ENCODE measurements around the gene BAD.

BAD gene

DNA sequence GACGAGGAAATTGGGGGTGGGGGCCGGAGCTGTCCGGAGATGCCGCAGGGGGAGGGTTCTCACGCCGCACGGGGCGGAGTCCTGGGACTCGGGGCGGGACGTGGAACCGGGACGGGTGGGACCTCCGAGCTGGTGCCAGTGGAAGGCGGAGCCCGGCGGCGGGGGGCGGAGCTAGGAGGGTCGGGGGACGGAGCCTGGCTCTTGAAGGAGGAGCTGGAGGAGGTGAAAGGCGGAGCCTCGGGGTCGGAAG lies 43.3 kb downstream of the BAD start:
- H3K9ac ChIP-seq (ENCODE audit: low read depth, low read length): peak overlapping the region; percentile 54
- peaks cover 22% of the 10 kb centered on the region for H3K36me3 ChIP-seq (ENCODE audit: control insufficient read depth, insufficient read depth, low read length)
- H3K4me3 ChIP-seq (ENCODE audit: low read depth, low read length): peak overlapping the region; percentile 96
- H3K4me1 ChIP-seq (ENCODE audit: control insufficient read depth, insufficient read depth, low read length): peaks cover 4% of the 10 kb centered on the region
- H3K27me3 ChIP-seq (ENCODE audit: control insufficient read depth, insufficient read depth, low read length): no peaks in the 10 kb centered on the region
- H3K9me3 ChIP-seq (ENCODE audit: control insufficient read depth, insufficient read depth, low read length): no peaks in the 10 kb centered on the region

DNA sequence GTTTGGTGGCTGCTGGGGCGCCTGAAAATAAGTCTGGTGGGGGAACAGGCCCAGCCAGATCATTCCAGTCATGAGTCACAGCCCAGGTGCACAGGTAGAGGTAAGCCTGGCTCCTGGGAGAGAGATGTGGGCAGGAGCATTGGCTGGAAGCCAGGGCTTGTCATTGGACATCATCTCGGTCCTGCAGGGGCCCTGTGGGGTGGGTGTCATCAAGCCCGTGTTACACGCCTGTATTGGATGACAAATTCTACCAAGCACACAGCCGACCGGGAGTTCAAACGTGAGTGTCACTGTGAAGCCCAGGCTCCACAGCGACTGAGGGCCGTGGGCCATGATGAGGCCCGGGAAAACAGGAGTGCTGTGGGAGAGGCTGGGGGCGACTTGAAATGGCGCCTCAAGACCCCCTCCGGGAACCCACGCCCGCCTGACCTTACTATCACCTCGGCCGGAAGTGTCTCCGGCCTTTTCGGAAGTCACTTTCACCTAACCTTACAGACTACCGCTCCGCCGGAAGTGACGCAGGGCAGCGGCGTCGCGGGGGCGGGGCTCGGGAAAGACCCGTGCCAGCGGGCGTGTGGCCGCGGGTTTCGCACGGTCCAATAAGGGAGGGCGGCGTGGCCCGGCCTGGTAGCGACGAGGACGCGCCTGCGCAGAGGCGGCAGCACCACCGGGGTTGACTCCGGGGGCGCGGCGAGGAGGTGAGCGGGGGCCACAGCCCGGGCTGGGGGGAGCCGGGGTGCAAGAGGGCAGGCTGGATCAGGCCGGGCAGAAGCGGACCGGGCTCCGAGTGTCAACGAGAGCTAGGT lies 43.8 kb downstream of the BAD start, which contains the start of gene FKBP2:
Gene FKBP2 (plus strand): TSS at position 661 of the 806 bp plus-strand sequence. CDS start 1,293 bp downstream, outside the sequence.
- peaks cover 4% of the 10 kb centered on the region for H3K4me1 ChIP-seq (ENCODE audit: control insufficient read depth, insufficient read depth, low read length)

DNA sequence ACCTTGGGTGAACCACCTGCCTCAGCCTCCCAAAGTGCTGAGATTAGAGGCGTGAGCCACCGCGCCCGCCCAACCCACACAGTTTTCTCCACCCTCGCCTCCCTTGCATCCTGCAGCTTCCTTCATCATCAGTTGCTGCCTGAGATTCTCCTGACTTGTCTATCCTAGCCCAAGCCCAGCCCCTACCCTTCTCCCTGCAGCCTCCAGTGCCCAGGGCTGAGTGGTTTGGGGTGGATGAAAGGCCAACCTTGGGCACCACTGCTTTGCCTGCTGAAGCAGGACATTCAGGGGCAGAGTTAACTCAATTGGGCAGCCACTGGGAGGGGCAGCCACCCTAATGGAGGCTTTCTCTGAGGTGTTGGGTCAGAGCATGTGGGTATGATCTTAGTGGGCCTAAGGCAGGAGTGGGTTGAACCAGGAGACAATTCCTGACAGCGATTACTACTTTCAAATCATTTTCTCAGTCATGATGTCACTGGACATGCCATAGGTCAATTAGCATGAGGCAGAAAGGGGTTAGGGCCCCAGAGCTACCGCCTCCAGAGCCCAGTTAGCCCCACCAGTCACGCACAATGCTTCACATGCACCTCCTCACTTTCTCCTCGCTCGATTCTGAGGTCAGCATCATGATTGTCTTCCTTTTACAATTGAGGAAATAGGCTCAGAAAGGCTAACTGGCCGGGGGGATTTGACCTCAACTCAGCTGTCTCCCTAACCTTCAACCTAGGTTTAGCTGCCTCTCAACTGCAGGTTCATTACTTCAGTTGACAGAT lies 44.6 kb downstream of the BAD start:
- H3K4me1 ChIP-seq (ENCODE audit: control insufficient read depth, insufficient read depth, low read length): peaks cover 4% of the 10 kb centered on the region
- peak overlapping the region; percentile 96 for H3K4me3 ChIP-seq (ENCODE audit: low read depth, low read length)
- no peaks in the 10 kb centered on the region for H3K9me3 ChIP-seq (ENCODE audit: control insufficient read depth, insufficient read depth, low read length)
- peak overlapping the region; percentile 98 for H3K9ac ChIP-seq (ENCODE audit: low read depth, low read length)
- no peaks in the 10 kb centered on the region for H3K27me3 ChIP-seq (ENCODE audit: control insufficient read depth, insufficient read depth, low read length)
- H3K36me3 ChIP-seq (ENCODE audit: control insufficient read depth, insufficient read depth, low read length): peaks cover 25% of the 10 kb centered on the region

More for the DNA sequence above, 43.8 kb downstream of the BAD start, which contains the start of gene FKBP2:
- Histone ChIP-seq H3K9ac (ENCODE audit: low read depth, low read length) (peak within 1 kb of the TSS; percentile 98), H3K27me3 (ENCODE audit: control insufficient read depth, insufficient read depth, low read length) (no peaks in the 10 kb centered on the region), H3K9me3 (ENCODE audit: control insufficient read depth, insufficient read depth, low read length) (no peaks in the 10 kb centered on the region), H3K36me3 (ENCODE audit: control insufficient read depth, insufficient read depth, low read length) (peaks cover 26% of the 10 kb centered on the region), H3K4me3 (ENCODE audit: low read depth, low read length) (peak within 1 kb of the TSS; percentile 96)

DNA sequence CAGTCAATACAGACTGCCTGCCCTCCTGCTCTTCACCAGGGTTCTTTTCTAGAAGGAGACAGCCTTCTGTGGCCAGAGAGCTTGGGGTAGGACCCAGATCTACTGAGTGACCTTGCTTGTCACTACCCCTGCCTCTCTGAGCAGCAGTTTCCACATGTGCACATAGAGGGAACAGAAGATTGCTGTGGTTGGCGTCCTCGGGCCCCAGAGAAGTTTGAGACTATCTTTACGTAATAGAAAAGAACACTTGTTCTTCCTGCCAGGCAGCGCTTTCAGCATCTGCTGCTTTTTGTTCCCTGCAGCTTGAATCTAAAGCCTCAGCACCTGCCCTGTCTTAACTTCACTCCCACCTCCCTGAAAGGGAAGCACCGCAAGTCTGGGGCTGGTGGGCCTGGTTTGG lies 45.5 kb downstream of the BAD start:
- peaks cover 18% of the 10 kb centered on the region for H3K36me3 ChIP-seq (ENCODE audit: control insufficient read depth, insufficient read depth, low read length)
- no peaks in the 10 kb centered on the region for H3K27me3 ChIP-seq (ENCODE audit: control insufficient read depth, insufficient read depth, low read length)
- peaks cover 4% of the 10 kb centered on the region for H3K4me1 ChIP-seq (ENCODE audit: control insufficient read depth, insufficient read depth, low read length)
- H3K9ac ChIP-seq (ENCODE audit: low read depth, low read length): no peak overlapping the region
- no peak overlapping the region for H3K4me3 ChIP-seq (ENCODE audit: low read depth, low read length)
- no peaks in the 10 kb centered on the region for H3K9me3 ChIP-seq (ENCODE audit: control insufficient read depth, insufficient read depth, low read length)

DNA sequence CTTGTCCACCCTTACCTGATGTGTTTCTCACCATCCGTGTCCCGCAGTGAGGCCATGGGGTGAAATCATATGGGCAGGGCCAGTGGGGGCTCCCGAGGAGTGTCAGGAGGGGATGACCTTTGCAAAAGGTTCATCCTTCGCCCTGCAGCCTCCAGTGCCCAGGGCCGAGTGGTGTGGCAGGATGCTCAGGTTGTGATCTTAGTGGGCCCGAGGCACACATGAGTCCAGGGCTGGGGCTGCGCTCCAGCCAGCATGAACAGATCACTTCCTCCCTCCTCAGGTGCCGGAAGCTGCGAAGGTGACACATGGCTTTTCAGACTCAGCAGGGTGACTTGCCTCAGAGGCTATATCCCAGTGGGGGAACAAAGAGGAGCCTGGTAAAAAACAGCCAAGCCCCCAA lies 46.4 kb downstream of the BAD start:
- Histone ChIP-seq H3K27me3 (ENCODE audit: control insufficient read depth, insufficient read depth, low read length) (no peaks in the 10 kb centered on the region), H3K4me1 (ENCODE audit: control insufficient read depth, insufficient read depth, low read length) (peaks cover 4% of the 10 kb centered on the region), H3K9me3 (ENCODE audit: control insufficient read depth, insufficient read depth, low read length) (no peaks in the 10 kb centered on the region), H3K4me3 (ENCODE audit: low read depth, low read length) (no peak overlapping the region), H3K9ac (ENCODE audit: low read depth, low read length) (no peak overlapping the region), H3K36me3 (ENCODE audit: control insufficient read depth, insufficient read depth, low read length) (peaks cover 12% of the 10 kb centered on the region)

DNA sequence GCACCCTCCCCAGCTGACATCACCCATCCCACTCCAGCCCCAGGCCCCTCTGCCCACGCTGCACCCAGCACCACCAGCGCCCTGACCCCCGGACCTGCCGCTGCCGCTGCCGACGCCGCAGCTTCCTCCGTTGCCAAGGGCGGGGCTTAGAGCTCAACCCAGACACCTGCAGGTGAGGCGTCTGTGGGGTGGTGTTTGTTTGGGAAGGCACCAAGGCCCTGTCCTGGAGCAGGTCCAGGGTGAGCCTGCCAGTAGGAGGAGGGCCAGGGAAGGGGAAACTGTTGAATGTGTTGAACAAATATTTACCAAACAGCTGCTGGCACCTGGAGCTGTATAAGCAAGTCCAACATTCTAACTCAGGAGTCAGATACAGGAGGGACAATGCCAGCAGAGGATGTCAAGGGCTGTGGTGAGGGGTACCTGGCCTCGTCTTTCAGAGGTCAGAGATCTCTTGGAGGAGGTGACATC lies 46.9 kb downstream of the BAD start:
- H3K4me1 ChIP-seq (ENCODE audit: control insufficient read depth, insufficient read depth, low read length): peaks cover 2% of the 10 kb centered on the region
- peaks cover 12% of the 10 kb centered on the region for H3K36me3 ChIP-seq (ENCODE audit: control insufficient read depth, insufficient read depth, low read length)
- H3K9me3 ChIP-seq (ENCODE audit: control insufficient read depth, insufficient read depth, low read length): no peaks in the 10 kb centered on the region
- no peaks in the 10 kb centered on the region for H3K27me3 ChIP-seq (ENCODE audit: control insufficient read depth, insufficient read depth, low read length)
- no peak overlapping the region for H3K4me3 ChIP-seq (ENCODE audit: low read depth, low read length)
- no peak overlapping the region for H3K9ac ChIP-seq (ENCODE audit: low read depth, low read length)

DNA sequence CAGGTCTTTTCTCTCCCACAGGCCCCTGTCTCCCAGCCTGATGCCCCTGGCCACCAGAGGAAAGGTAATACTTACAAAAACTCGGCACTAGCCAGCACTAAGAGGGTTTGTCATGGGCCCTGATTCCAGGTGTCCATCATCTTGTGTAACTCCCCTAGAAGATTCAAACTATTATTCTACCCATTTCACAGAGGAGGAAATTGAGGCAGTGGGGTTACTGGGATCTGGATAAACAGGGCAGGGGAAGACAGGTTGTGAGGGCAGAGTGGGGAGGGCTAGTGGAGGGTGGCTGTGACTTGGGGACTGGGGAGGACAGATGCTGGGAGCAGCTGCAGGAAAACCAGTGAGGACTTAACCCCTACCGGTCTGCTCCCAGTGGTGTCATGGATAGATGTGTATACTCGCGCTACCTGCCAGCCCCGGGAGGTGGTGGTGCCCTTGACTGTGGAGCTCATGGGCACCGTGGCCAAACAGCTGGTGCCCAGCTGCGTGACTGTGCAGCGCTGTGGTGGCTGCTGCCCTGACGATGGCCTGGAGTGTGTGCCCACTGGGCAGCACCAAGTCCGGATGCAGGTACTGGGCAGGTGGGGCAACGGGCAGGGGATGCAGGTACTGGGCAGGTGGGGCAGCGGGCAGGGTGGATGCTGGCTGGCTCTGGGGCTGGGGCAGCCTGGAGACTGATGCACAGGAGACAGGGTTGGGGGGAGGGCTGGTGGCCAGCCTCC lies 48.9 kb downstream of the BAD start:
- Histone ChIP-seq H3K9ac (ENCODE audit: low read depth, low read length) (no peak overlapping the region), H3K4me3 (ENCODE audit: low read depth, low read length) (peak overlapping the region; percentile 47), H3K36me3 (ENCODE audit: control insufficient read depth, insufficient read depth, low read length) (peaks cover 12% of the 10 kb centered on the region), H3K4me1 (ENCODE audit: control insufficient read depth, insufficient read depth, low read length) (no peaks in the 10 kb centered on the region), H3K9me3 (ENCODE audit: control insufficient read depth, insufficient read depth, low read length) (no peaks in the 10 kb centered on the region), H3K27me3 (ENCODE audit: control insufficient read depth, insufficient read depth, low read length) (peaks cover 3% of the 10 kb centered on the region)

DNA sequence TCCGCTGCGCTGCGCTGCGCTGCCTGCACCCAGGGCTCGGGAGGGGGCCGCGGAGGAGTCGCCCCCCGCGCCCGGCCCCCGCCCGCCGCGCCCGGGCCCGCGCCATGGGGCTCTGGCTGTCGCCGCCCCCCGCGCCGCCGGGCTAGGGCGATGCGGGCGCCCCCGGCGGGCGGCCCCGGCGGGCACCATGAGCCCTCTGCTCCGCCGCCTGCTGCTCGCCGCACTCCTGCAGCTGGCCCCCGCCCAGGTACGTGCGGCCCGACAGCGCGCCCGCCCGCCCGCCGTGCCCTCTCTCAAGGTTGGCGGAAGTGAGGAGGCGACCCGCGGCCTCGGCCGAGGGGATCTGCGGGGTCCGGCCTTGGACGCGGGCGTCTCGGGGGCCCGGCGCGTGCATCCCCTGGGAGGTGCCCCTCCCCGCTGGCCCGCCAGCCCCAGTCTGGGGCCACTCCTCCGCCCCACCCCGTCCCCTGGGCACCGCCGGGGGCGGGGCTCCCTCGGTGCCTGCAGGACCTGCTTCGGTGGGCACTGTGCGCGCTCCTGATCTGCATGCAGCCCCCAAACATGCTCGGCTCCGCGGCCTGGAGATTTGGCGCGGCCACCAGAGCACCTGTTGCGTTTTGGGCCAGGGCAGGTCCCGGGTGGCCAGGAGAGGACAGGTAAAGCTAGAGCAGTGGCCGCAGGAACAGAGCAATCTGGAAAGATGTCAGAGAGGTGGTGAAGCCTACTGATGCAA lies 49.7 kb downstream of the BAD start:
- no peak overlapping the region for H3K9ac ChIP-seq (ENCODE audit: low read depth, low read length)
- H3K36me3 ChIP-seq (ENCODE audit: control insufficient read depth, insufficient read depth, low read length): peaks cover 12% of the 10 kb centered on the region
- peak overlapping the region; percentile 47 for H3K4me3 ChIP-seq (ENCODE audit: low read depth, low read length)
- no peaks in the 10 kb centered on the region for H3K9me3 ChIP-seq (ENCODE audit: control insufficient read depth, insufficient read depth, low read length)
- peaks cover 3% of the 10 kb centered on the region for H3K27me3 ChIP-seq (ENCODE audit: control insufficient read depth, insufficient read depth, low read length)
- H3K4me1 ChIP-seq (ENCODE audit: control insufficient read depth, insufficient read depth, low read length): no peaks in the 10 kb centered on the region

DNA sequence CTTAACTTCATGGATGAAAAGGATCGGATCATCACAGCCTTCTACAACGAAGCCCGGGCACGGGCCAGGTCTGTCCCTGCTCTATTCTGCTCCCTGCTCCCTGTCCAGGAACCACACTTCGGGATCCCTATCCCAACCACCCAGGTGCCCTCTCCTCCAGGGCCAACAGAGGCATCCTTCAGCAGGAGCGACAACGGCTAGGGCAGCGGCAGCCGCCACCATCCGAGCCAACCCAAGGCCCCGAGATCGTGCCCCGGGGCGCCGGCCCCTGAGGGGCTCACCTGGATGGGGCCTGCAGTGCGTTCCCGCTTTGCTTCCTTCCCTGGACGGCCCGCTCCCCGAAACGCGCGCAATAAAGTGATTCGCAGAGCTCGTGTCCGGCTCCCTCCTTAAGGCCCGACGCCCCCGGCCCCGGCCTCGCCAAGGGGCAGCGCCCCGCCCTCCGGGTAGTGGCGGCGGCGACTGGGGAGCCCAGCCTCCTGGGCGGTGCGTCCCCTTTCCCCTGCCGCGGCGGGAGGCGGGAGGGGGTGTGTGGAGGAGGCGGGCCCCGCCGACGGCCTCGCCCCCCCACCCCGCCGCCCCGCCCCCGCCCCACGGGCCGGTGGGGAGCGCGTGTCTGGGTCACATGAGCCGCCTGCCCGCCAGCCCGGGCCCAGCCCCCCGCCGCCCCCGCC lies 50.4 kb downstream of the BAD start, which contains the start of gene VEGFB:
Gene VEGFB (plus strand): TSS at position 672 of the 674 bp plus-strand sequence. CDS start 250 bp downstream, outside the sequence.
- Histone ChIP-seq H3K4me1 (ENCODE audit: control insufficient read depth, insufficient read depth, low read length) (no peaks in the 10 kb centered on the region), H3K9ac (ENCODE audit: low read depth, low read length) (peak within 1 kb of the TSS; percentile 32), H3K27me3 (ENCODE audit: control insufficient read depth, insufficient read depth, low read length) (peaks cover 3% of the 10 kb centered on the region), H3K9me3 (ENCODE audit: control insufficient read depth, insufficient read depth, low read length) (no peaks in the 10 kb centered on the region), H3K4me3 (ENCODE audit: low read depth, low read length) (peak within 1 kb of the TSS; percentile 74), H3K36me3 (ENCODE audit: control insufficient read depth, insufficient read depth, low read length) (peaks cover 12% of the 10 kb centered on the region)

DNA sequence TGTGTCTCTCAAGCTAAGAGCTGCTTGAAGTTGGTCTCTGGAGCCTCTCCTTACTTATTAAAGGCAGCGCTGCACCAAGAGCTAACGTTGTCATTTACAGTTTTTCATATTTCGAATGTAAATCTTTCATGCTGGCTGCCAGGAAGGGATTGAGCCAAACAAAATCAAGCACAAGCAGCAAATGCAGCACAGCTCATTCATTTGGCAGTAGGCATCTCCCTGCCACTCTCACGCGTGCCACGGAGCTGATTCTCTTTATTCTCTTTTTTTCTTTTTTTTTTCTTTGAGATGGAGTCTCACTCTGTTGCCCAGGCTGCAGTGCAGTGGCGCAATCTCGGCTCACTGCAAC lies 51.5 kb downstream of the BAD start:
- Histone ChIP-seq H3K27me3 (ENCODE audit: control insufficient read depth, insufficient read depth, low read length) (peaks cover 3% of the 10 kb centered on the region), H3K9me3 (ENCODE audit: control insufficient read depth, insufficient read depth, low read length) (no peaks in the 10 kb centered on the region), H3K9ac (ENCODE audit: low read depth, low read length) (no peak overlapping the region), H3K4me1 (ENCODE audit: control insufficient read depth, insufficient read depth, low read length) (no peaks in the 10 kb centered on the region), H3K4me3 (ENCODE audit: low read depth, low read length) (no peak overlapping the region), H3K36me3 (ENCODE audit: control insufficient read depth, insufficient read depth, low read length) (peaks cover 10% of the 10 kb centered on the region)
